HG03521 (cell line): Measurements from ENCODE around the gene EXOSC7.

Experiments
- ATAC-seq: cut with Tn5 transposase; IDR thresholded peaks from one replicate; pipeline ENCODE4 v1.9.1; 2021; ENCODE audit warnings: mild to moderate bottlenecking, moderate library complexity; ENCODE audit not compliant: unreplicated experiment

Gene EXOSC7

GRCh38 chr3:44992555-44993470 lies 16.8 kb downstream of the EXOSC7 start:
- no peak for ATAC-seq

GRCh38 chr3:44993471-44994205 lies 17.6 kb downstream of the EXOSC7 start:
- no peak for ATAC-seq

- no peak for ATAC-seq
Observed at GRCh38 chr3:44995142-44995770, 19.2 kb downstream of the EXOSC7 start.

- ATAC-seq, result no peak
Observed at GRCh38 chr3:44996556-44996969, 20.5 kb downstream of the EXOSC7 start.

- no peak for ATAC-seq
Observed at GRCh38 chr3:44999782-45000181, 23.7 kb downstream of the EXOSC7 start.

GRCh38 chr3:45000823-45001222 lies 24.8 kb downstream of the EXOSC7 start:
- ATAC-seq, result no peak

GRCh38 chr3:45001738-45002137 lies 25.7 kb downstream of the EXOSC7 start:
- ATAC-seq, result no peak

- ATAC-seq, result no peak
Observed at GRCh38 chr3:45002139-45002660, 26.2 kb downstream of the EXOSC7 start.

- no peak for ATAC-seq
Observed at GRCh38 chr3:45002720-45003119, 26.7 kb downstream of the EXOSC7 start.

GRCh38 chr3:45003406-45003805 lies 27.4 kb downstream of the EXOSC7 start:
- ATAC-seq, result no peak

GRCh38 chr3:45003859-45004258 lies 27.8 kb downstream of the EXOSC7 start:
- no peak for ATAC-seq

GRCh38 chr3:45007091-45007490 lies 31.0 kb downstream of the EXOSC7 start:
- ATAC-seq, result no peak

GRCh38 chr3:45008117-45008516 lies 32.1 kb downstream of the EXOSC7 start:
- no peak for ATAC-seq

GRCh38 chr3:45009868-45010267 lies 33.8 kb downstream of the EXOSC7 start:
- no peak for ATAC-seq

- ATAC-seq, result no peak
Observed at GRCh38 chr3:45010811-45011333, 34.8 kb downstream of the EXOSC7 start.

- no peak for ATAC-seq
Observed at GRCh38 chr3:45011756-45012508, 35.9 kb downstream of the EXOSC7 start.

GRCh38 chr3:45012577-45012976 lies 36.5 kb downstream of the EXOSC7 start:
- no peak for ATAC-seq

GRCh38 chr3:45016916-45017315 lies 40.9 kb downstream of the EXOSC7 start:
- no peak for ATAC-seq

GRCh38 chr3:45017821-45018220 lies 41.8 kb downstream of the EXOSC7 start:
- no peak for ATAC-seq

GRCh38 chr3:45020534-45020933 lies 44.5 kb downstream of the EXOSC7 start:
- no peak for ATAC-seq
